Erythroblast (primary cell): ENCODE measurements around the gene MYO9B.

Experiments
- GATA1 ChIP-seq: IDR thresholded peaks from 2 replicates; pipeline ENCODE4 v1.6.1; 2011; ENCODE audit warnings: low read depth, mild to moderate bottlenecking, control low read depth, low read length, moderate library complexity
- POLR2A ChIP-seq: IDR thresholded peaks from 2 replicates; pipeline ENCODE4 v1.6.1; 2011; ENCODE audit warnings: mild to moderate bottlenecking, low read length

- TF ChIP-seq POLR2A: no peak
- no peak for TF ChIP-seq GATA1
Observed at GRCh38 chr19:17078920-17079709, 3.5 kb downstream of the MYO9B start.
